Type B pancreatic cell (in vitro differentiated cells): Measurements from ENCODE around the gene OR6V1. TPM values are rescaled to one million over a fixed set of nuclear protein-coding genes. Genes with fewer than 3 reads are reported as not detected.

Experiments
- DNase-seq: peaks from one replicate; pipeline ENCODE4 v3.0.0; 2021; ENCODE audit warnings: mixed read lengths; ENCODE audit not compliant: unreplicated experiment; ENCODE audit errors: extremely low spot score
- H3K27ac Mint-ChIP-seq: 2 replicates; pipeline ENCODE4 v1.8.0; 2021; ENCODE audit warnings: mild to moderate bottlenecking, mixed read lengths
- H3K27me3 Mint-ChIP-seq: 2 replicates; pipeline ENCODE4 v1.8.0; 2021; ENCODE audit warnings: mixed read lengths
- H3K36me3 Mint-ChIP-seq: 2 replicates; pipeline ENCODE4 v1.8.0; 2021; ENCODE audit warnings: mixed read lengths
- H3K4me1 Mint-ChIP-seq: one replicate; pipeline ENCODE4 v1.8.0; 2021; ENCODE audit warnings: mixed read lengths; ENCODE audit not compliant: unreplicated experiment
- H3K4me3 Mint-ChIP-seq: 2 replicates; pipeline ENCODE4 v1.8.0; 2021; ENCODE audit warnings: mild to moderate bottlenecking, mixed read lengths
- H3K9me3 Mint-ChIP-seq: 2 replicates; pipeline ENCODE4 v1.8.0; 2021; ENCODE audit warnings: mixed read lengths
- total RNA-seq: library from RNA; stranded (reverse); gene quantifications from 2 replicates; pipeline ENCODE4 v1.2.1, GENCODE V29; 2021; ENCODE audit warnings: low replicate concordance
- TF ChIP-seq, protein P1 (sequence below): fragments of 200-600 bp; sonication (generic); conservative IDR thresholded peaks from 2 replicates; pipeline ENCODE4 v1.5.0; 2021; ENCODE audit warnings: antibody characterized with exemption, mild to moderate bottlenecking

The OR6V1 gene
- total RNA-seq, 1 donor from 2014 or later = not detected

GRCh38 chr7:143043391-143043790 is 8.8 kb upstream of the OR6V1 start:
- peak overlapping the region; percentile 69 for H3K27ac Mint-ChIP-seq
- DNase-seq = no peak
- no peaks in the 10 kb centered on the region for H3K36me3 Mint-ChIP-seq
- H3K27me3 Mint-ChIP-seq = peaks cover 6% of the 10 kb centered on the region
- H3K9me3 Mint-ChIP-seq = no peaks in the 10 kb centered on the region
- no peak overlapping the region for H3K4me3 Mint-ChIP-seq
- TF ChIP-seq, protein P1, sequence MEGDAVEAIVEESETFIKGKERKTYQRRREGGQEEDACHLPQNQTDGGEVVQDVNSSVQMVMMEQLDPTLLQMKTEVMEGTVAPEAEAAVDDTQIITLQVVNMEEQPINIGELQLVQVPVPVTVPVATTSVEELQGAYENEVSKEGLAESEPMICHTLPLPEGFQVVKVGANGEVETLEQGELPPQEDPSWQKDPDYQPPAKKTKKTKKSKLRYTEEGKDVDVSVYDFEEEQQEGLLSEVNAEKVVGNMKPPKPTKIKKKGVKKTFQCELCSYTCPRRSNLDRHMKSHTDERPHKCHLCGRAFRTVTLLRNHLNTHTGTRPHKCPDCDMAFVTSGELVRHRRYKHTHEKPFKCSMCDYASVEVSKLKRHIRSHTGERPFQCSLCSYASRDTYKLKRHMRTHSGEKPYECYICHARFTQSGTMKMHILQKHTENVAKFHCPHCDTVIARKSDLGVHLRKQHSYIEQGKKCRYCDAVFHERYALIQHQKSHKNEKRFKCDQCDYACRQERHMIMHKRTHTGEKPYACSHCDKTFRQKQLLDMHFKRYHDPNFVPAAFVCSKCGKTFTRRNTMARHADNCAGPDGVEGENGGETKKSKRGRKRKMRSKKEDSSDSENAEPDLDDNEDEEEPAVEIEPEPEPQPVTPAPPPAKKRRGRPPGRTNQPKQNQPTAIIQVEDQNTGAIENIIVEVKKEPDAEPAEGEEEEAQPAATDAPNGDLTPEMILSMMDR = no peak
- peaks cover 11% of the 10 kb centered on the region for H3K4me1 Mint-ChIP-seq

DNA sequence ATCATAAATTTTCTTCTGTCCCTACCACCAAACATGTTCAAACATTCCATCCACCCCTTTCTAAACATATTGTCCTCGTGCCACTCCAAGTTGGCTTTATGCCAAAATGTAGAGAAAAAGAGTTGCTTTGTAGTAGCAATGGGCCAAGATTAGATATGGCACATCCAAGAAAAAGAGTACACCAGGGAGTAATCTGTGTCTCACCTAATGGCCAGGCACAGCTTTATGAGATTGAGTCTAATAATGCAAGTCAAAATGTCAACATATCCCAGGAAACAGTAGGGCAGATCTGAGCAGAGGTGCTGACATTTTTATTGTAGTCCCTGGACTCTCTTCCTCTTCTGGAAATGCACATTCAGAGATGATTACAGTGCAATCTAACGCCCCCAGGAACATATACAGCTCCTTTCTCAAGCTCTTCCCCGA is 5.7 kb upstream of the OR6V1 start:
- no peaks in the 10 kb centered on the region for H3K36me3 Mint-ChIP-seq
- peaks cover 11% of the 10 kb centered on the region for H3K4me1 Mint-ChIP-seq

GRCh38 chr7:143047326-143047725 is 4.8 kb upstream of the OR6V1 start:
- no peaks in the 10 kb centered on the region for H3K9me3 Mint-ChIP-seq
- no peak overlapping the region for H3K4me3 Mint-ChIP-seq
- no peaks in the 10 kb centered on the region for H3K36me3 Mint-ChIP-seq
- no peak overlapping the region for H3K27ac Mint-ChIP-seq
- peaks cover 25% of the 10 kb centered on the region for H3K27me3 Mint-ChIP-seq
- no peak for DNase-seq
- TF ChIP-seq, protein P1 = no peak
- peaks cover 11% of the 10 kb centered on the region for H3K4me1 Mint-ChIP-seq

More for the DNA sequence above, 5.7 kb upstream of the OR6V1 start:
- Mint-ChIP-seq H3K4me3 (no peak overlapping the region), H3K9me3 (no peaks in the 10 kb centered on the region), H3K27me3 (peaks cover 20% of the 10 kb centered on the region), H3K27ac (no peak overlapping the region)
- no peak for DNase-seq
- TF ChIP-seq, protein P1 = no peak

DNA sequence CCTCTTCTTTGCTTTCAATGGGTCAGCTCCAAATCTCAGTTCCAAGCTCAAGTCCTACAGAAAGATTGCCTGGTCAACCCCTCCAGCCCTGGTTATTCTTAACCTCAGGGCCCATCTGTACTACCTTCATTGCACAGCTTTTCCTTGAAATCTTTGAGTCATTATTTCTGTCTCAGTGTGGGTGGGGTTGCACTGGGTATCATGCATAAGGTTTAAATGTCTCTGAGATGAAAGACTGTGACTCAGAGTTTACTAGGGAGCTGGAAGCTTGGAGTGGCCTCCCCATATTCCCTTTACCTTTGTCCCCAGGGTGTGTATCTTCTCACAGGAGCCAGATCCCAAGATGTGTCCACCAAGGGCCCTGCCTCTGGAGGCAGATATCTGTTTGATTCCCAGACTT is 3.3 kb upstream of the OR6V1 start:
- H3K27ac Mint-ChIP-seq = no peak overlapping the region
- H3K9me3 Mint-ChIP-seq = no peaks in the 10 kb centered on the region
- no peak for DNase-seq
- peaks cover 25% of the 10 kb centered on the region for H3K27me3 Mint-ChIP-seq
- TF ChIP-seq, protein P1 = no peak
- H3K4me1 Mint-ChIP-seq = no peaks in the 10 kb centered on the region
- H3K36me3 Mint-ChIP-seq = no peaks in the 10 kb centered on the region
- no peak overlapping the region for H3K4me3 Mint-ChIP-seq

DNA sequence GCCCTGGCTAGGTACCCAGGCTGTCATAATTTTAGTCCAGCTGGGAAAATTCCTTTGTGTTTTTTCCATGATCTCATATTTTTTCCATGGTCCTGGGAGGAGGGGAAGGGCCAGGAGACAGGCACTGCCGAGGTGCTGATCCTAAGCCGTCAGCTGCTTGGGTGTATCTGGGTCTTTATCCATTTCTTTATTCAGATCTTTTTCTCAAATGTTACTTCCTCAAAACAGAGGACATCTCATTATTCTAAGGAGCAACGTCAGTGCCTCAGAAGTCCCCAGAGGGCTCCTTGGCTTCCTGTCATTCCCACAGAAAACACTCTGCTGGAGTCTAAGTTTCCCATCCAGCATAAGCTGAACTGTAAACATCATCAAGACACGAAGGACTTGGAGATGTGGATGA is 2.8 kb upstream of the OR6V1 start:
- Mint-ChIP-seq H3K27ac (no peak overlapping the region), H3K4me3 (no peak overlapping the region), H3K4me1 (no peaks in the 10 kb centered on the region), H3K9me3 (no peaks in the 10 kb centered on the region), H3K36me3 (no peaks in the 10 kb centered on the region), H3K27me3 (peaks cover 25% of the 10 kb centered on the region)
- DNase-seq = no peak
- TF ChIP-seq, protein P1 = no peak

GRCh38 chr7:143050931-143051330 is 1.2 kb upstream of the OR6V1 start:
- TF ChIP-seq, protein P1 = no peak
- no peak overlapping the region for H3K27ac Mint-ChIP-seq
- no peaks in the 10 kb centered on the region for H3K9me3 Mint-ChIP-seq
- H3K27me3 Mint-ChIP-seq = peaks cover 22% of the 10 kb centered on the region
- no peak overlapping the region for H3K4me3 Mint-ChIP-seq
- DNase-seq = no peak
- H3K4me1 Mint-ChIP-seq = no peaks in the 10 kb centered on the region
- H3K36me3 Mint-ChIP-seq = no peaks in the 10 kb centered on the region
